ENCODE measurements around the gene TAP1. TPM values are rescaled to one million over a fixed set of nuclear protein-coding genes. Genes with fewer than 3 reads are reported as not detected.

The TAP1 gene
- total and polyA plus RNA-seq, 9 of the 15 experiments (the other 6 are each of a cell fraction or from before 2014, with no cell fraction given): 1.3 to 6.0 (median 4.2) TPM

- TF ChIP-seq TGIF2 (CRISPR knock-in tag; IDR thresholded peaks at IDR 0.05) (no peak), GTF3C2 (IDR thresholded peaks at IDR 0.05; ENCODE audit: borderline replicate concordance, extremely low read depth, insufficient read length) (no peak), SREBF2 (CRISPR knock-in tag; IDR thresholded peaks at IDR 0.05) (0 out of 2 replicates have a peak, but pooled peaks have one; percentile 82), HCFC1 (IDR thresholded peaks at IDR 0.05; ENCODE audit: low read depth, low read length) (peak; percentile 62), RBM39 (optimal IDR thresholded peaks at IDR 0.05; ENCODE audit: low read depth, low read length) (no peak), JUN (IDR thresholded peaks at IDR 0.05; ENCODE audit: borderline replicate concordance, low read depth, low read length) (no peak), JUN (CRISPR knock-in tag; IDR thresholded peaks at IDR 0.05; ENCODE audit: borderline replicate concordance) (no peak), NCOR1 (IDR thresholded peaks at IDR 0.05) (no peak), RERE (CRISPR knock-in tag; IDR thresholded peaks at IDR 0.05; ENCODE audit: borderline replicate concordance) (no peak), CHAMP1 (IDR thresholded peaks at IDR 0.05) (no peak), EZH2 (IDR thresholded peaks at IDR 0.05; ENCODE audit: borderline replicate concordance, low read depth, low read length) (no peak), MEIS2 (IDR thresholded peaks at IDR 0.05; ENCODE audit: partially characterized antibody) (peak; percentile 53), NFYB (IDR thresholded peaks at IDR 0.05; ENCODE audit: extremely low read depth, insufficient read length) (no peak), RB1 (IDR thresholded peaks at IDR 0.05; ENCODE audit: low read depth) (peak; percentile 99)
Measured at GRCh38 chr6:32853541-32854375, at the start of gene TAP1, which contains the start of gene PSMB9 (continued).

Data from K562 (cell line).